Neural progenitor cell (in vitro differentiated cells): Measurements from ENCODE around the gene PLD5. TPM values are rescaled to one million over a fixed set of nuclear protein-coding genes. Genes with fewer than 3 reads are reported as not detected.
"Not testable (repeated sequence)": the region's sequence is repeated elsewhere in the genome, so short reads cannot be mapped to it uniquely, and the experiment has no call there.

Source experiments
- DNase-seq: peaks from one replicate; pipeline ENCODE4 v3.0.0-alpha.2; 2016; ENCODE audit warnings: low spot score
- H2AFZ ChIP-seq: fragments of 200-600 bp; sonication (generic); replicated peaks from 2 replicates; pipeline ENCODE4 v1.6.1; 2016; ENCODE audit warnings: antibody characterized with exemption
- H3F3A ChIP-seq: fragments of 200-600 bp; sonication (generic); 2 replicates; pipeline ENCODE4 v1.6.1; 2016; ENCODE audit warnings: antibody characterized with exemption, low read depth
- H3K27ac ChIP-seq: fragments of 200-600 bp; sonication (generic); 2 replicates; pipeline ENCODE4 v1.5.1; 2016; ENCODE audit warnings: mild to moderate bottlenecking
- H3K27me3 ChIP-seq: fragments of 200-600 bp; sonication (generic); 2 replicates; pipeline ENCODE4 v1.6.1; 2016; ENCODE audit warnings: mild to moderate bottlenecking, moderate library complexity
- H3K36me3 ChIP-seq: fragments of 200-600 bp; sonication (generic); 2 replicates; pipeline ENCODE4 v1.5.1; 2016
- H3K4me1 ChIP-seq: fragments of 200-600 bp; sonication (generic); 2 replicates; pipeline ENCODE4 v1.6.1; 2016; ENCODE audit warnings: mixed run types
- H3K4me2 ChIP-seq: fragments of 200-600 bp; sonication (generic); 2 replicates; pipeline ENCODE4 v1.6.1; 2016
- H3K4me3 ChIP-seq: fragments of 200-600 bp; sonication (generic); 2 replicates; pipeline ENCODE4 v1.5.1; 2016
- H3K79me2 ChIP-seq: fragments of 200-600 bp; sonication (generic); 2 replicates; pipeline ENCODE4 v1.6.1; 2016; ENCODE audit warnings: low read depth
- H3K9ac ChIP-seq: fragments of 200-600 bp; sonication (generic); 2 replicates; pipeline ENCODE4 v1.6.1; 2016
- H3K9me3 ChIP-seq: fragments of 200-600 bp; sonication (generic); 2 replicates; pipeline ENCODE4 v1.5.1; 2016; ENCODE audit warnings: low read depth
- H4K20me1 ChIP-seq: fragments of 200-600 bp; sonication (generic); 2 replicates; pipeline ENCODE4 v1.6.1; 2016; ENCODE audit warnings: low read depth
- H3K27ac Mint-ChIP-seq: 3 replicates; pipeline ENCODE4 v1.8.0; 2021; ENCODE audit warnings: mixed read lengths
- H3K27me3 Mint-ChIP-seq: 2 replicates; pipeline ENCODE4 v1.8.0; 2022; ENCODE audit warnings: low read depth, mild to moderate bottlenecking, inconsistent platforms, moderate library complexity, mixed read lengths; ENCODE audit not compliant: insufficient read depth
- H3K36me3 Mint-ChIP-seq: 3 replicates; pipeline ENCODE4 v1.8.0; 2021; ENCODE audit warnings: mixed read lengths
- H3K4me1 Mint-ChIP-seq: 3 replicates; pipeline ENCODE4 v1.8.0; 2021; ENCODE audit warnings: mixed read lengths
- H3K4me3 Mint-ChIP-seq: 3 replicates; pipeline ENCODE4 v1.8.0; 2021; ENCODE audit warnings: mild to moderate bottlenecking, moderate library complexity, mixed read lengths
- H3K9me3 Mint-ChIP-seq: 3 replicates; pipeline ENCODE4 v1.8.0; 2020; ENCODE audit warnings: mixed read lengths
- EZH2 ChIP-seq: fragments of 200-600 bp; sonication (generic); IDR thresholded peaks from 2 replicates; pipeline ENCODE4 v1.6.1; 2017; ENCODE audit warnings: antibody characterized with exemption, mild to moderate bottlenecking, moderate library complexity
- EZH2phosphoT487 ChIP-seq: fragments of 200-600 bp; sonication (generic); IDR thresholded peaks from 2 replicates; pipeline ENCODE4 v1.6.1; 2017; ENCODE audit warnings: antibody characterized with exemption
- total RNA-seq: library from RNA; depleted of rRNA; stranded (reverse); fragments of >200 nt; gene quantifications from 2 replicates; pipeline ENCODE4 v1.2.3, GENCODE V29; 2015; ENCODE audit warnings: low replicate concordance
- TF ChIP-seq, protein P1 (sequence below): fragments of 200-600 bp; sonication (generic); IDR thresholded peaks from 2 replicates; pipeline ENCODE4 v1.5.1; 2017; ENCODE audit warnings: antibody characterized with exemption, mild to moderate bottlenecking

The PLD5 gene
- total RNA-seq, 1 donor from 2014 or later: 1.8 TPM

DNA sequence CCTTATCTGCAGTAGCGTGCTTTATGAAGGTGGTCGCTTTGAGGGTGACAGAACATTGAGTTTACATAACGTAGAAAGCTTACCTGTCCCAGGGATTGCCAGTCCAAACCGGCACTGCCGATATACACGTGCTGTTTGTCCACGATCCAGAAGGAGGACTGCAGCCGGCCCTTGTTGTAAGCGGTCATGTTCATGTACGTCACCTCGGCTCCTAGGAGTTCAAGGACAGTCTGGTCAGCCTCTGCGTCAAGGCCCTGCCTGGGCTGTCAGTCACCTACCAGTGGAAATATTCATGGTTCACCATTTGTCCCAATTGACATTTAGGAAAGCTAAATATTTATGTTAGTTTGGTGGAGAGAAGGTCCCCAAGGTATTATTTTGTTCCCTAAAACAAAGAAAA lies 304.6 kb downstream of the PLD5 start:
- H3K27ac ChIP-seq: no peak overlapping the region
- H3K27me3 ChIP-seq: no peaks in the 10 kb centered on the region
- no peaks in the 10 kb centered on the region for H3K36me3 ChIP-seq
- H3K4me1 ChIP-seq: peaks cover 10% of the 10 kb centered on the region
- H3K9me3 ChIP-seq: no peaks in the 10 kb centered on the region
- peaks cover 31% of the 10 kb centered on the region for H3K9me3 Mint-ChIP-seq
- no peaks in the 10 kb centered on the region for H4K20me1 ChIP-seq
- TF ChIP-seq EZH2phosphoT487 (no peak), EZH2 (no peak)
- TF ChIP-seq, protein P1, sequence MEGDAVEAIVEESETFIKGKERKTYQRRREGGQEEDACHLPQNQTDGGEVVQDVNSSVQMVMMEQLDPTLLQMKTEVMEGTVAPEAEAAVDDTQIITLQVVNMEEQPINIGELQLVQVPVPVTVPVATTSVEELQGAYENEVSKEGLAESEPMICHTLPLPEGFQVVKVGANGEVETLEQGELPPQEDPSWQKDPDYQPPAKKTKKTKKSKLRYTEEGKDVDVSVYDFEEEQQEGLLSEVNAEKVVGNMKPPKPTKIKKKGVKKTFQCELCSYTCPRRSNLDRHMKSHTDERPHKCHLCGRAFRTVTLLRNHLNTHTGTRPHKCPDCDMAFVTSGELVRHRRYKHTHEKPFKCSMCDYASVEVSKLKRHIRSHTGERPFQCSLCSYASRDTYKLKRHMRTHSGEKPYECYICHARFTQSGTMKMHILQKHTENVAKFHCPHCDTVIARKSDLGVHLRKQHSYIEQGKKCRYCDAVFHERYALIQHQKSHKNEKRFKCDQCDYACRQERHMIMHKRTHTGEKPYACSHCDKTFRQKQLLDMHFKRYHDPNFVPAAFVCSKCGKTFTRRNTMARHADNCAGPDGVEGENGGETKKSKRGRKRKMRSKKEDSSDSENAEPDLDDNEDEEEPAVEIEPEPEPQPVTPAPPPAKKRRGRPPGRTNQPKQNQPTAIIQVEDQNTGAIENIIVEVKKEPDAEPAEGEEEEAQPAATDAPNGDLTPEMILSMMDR: no peak
- H3K4me1 Mint-ChIP-seq: peaks cover 10% of the 10 kb centered on the region
- H3K4me3 ChIP-seq: no peak overlapping the region
- H2AFZ ChIP-seq: no peak overlapping the region
- H3F3A ChIP-seq: no peaks in the 10 kb centered on the region
- no peak overlapping the region for H3K9ac ChIP-seq
- no peak overlapping the region for H3K27ac Mint-ChIP-seq
- H3K79me2 ChIP-seq: no peaks in the 10 kb centered on the region
- H3K4me2 ChIP-seq: no peak overlapping the region
- peaks cover 5% of the 10 kb centered on the region for H3K36me3 Mint-ChIP-seq
- DNase-seq: no peak
- no peak overlapping the region for H3K4me3 Mint-ChIP-seq
- peaks cover 9% of the 10 kb centered on the region for H3K27me3 Mint-ChIP-seq

- no peaks in the 10 kb centered on the region for H3F3A ChIP-seq
- peaks cover 5% of the 10 kb centered on the region for H3K4me1 ChIP-seq
- no peaks in the 10 kb centered on the region for H3K79me2 ChIP-seq
- DNase-seq: no peak
- no peak overlapping the region for H3K27ac ChIP-seq
- no peak overlapping the region for H2AFZ ChIP-seq
- H3K4me3 ChIP-seq: no peak overlapping the region
- peaks cover 5% of the 10 kb centered on the region for H3K36me3 Mint-ChIP-seq
- no peak overlapping the region for H3K9ac ChIP-seq
- H3K27me3 Mint-ChIP-seq: peaks cover 9% of the 10 kb centered on the region
- H3K4me2 ChIP-seq: no peak overlapping the region
- H3K4me3 Mint-ChIP-seq: no peak overlapping the region
- H3K36me3 ChIP-seq: no peaks in the 10 kb centered on the region
- TF ChIP-seq, protein P1: no peak
- TF ChIP-seq EZH2 (no peak), EZH2phosphoT487 (no peak)
- peaks cover 33% of the 10 kb centered on the region for H3K9me3 Mint-ChIP-seq
- no peak overlapping the region for H3K27ac Mint-ChIP-seq
- H3K9me3 ChIP-seq: no peaks in the 10 kb centered on the region
- no peaks in the 10 kb centered on the region for H4K20me1 ChIP-seq
- H3K27me3 ChIP-seq: no peaks in the 10 kb centered on the region
- peaks cover 5% of the 10 kb centered on the region for H3K4me1 Mint-ChIP-seq
These were observed 305.1 kb downstream of the PLD5 start for GRCh38 chr1:242219298-242219901.

DNA sequence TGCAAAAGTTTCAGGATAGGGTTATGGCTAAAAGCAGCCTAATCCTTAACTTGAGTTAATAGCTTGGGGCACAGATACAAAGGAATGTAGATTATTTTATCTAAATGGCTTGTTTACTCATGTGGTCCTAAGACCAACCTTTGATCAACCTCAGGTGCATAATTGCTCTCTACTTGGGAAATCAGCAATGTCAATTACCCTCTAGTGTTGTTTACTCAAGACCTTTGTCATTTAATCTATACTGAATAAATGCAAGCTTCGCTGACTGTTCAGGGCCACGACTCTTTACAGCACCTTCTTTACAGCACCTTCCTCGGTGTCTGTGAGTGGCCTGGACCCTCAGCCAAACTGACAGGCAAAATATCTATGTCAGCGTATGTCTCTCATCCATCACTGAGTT lies 308.1 kb downstream of the PLD5 start:
- Mint-ChIP-seq H3K4me3 (no peak overlapping the region), H3K27ac (no peak overlapping the region), H3K36me3 (peaks cover 7% of the 10 kb centered on the region), H3K9me3 (peaks cover 35% of the 10 kb centered on the region), H3K4me1 (peaks cover 26% of the 10 kb centered on the region), H3K27me3 (peaks cover 9% of the 10 kb centered on the region)
- peaks cover 22% of the 10 kb centered on the region for H3F3A ChIP-seq
- TF ChIP-seq EZH2: no peak
- no peak for TF ChIP-seq EZH2phosphoT487
- TF ChIP-seq, protein P1: no peak
- H3K4me3 ChIP-seq: no peak overlapping the region
- no peaks in the 10 kb centered on the region for H3K36me3 ChIP-seq
- H3K4me1 ChIP-seq: peaks cover 20% of the 10 kb centered on the region
- no peak overlapping the region for H3K27ac ChIP-seq
- no peaks in the 10 kb centered on the region for H4K20me1 ChIP-seq
- H3K4me2 ChIP-seq: no peak overlapping the region
- no peaks in the 10 kb centered on the region for H3K79me2 ChIP-seq
- no peak for DNase-seq
- no peaks in the 10 kb centered on the region for H3K27me3 ChIP-seq
- H2AFZ ChIP-seq: no peak overlapping the region
- no peak overlapping the region for H3K9ac ChIP-seq
- no peaks in the 10 kb centered on the region for H3K9me3 ChIP-seq

- not testable (repeated sequence) for H3K27me3 Mint-ChIP-seq, H3K9ac ChIP-seq, H3K27ac Mint-ChIP-seq, H3K79me2 ChIP-seq, H3K36me3 Mint-ChIP-seq, DNase-seq, H3K9me3 ChIP-seq, H2AFZ ChIP-seq, H3K4me3 ChIP-seq, H3K4me3 Mint-ChIP-seq, H3K27ac ChIP-seq, H3K36me3 ChIP-seq, H4K20me1 ChIP-seq, H3K4me2 ChIP-seq, H3K27me3 ChIP-seq
- H3K4me1 ChIP-seq: peaks cover 30% of the 10 kb centered on the region
- H3K9me3 Mint-ChIP-seq: peaks cover 35% of the 10 kb centered on the region
- H3F3A ChIP-seq: peaks cover 32% of the 10 kb centered on the region
- peaks cover 41% of the 10 kb centered on the region for H3K4me1 Mint-ChIP-seq
These were observed 310.0 kb downstream of the PLD5 start for GRCh38 chr1:242214455-242214854.

DNA sequence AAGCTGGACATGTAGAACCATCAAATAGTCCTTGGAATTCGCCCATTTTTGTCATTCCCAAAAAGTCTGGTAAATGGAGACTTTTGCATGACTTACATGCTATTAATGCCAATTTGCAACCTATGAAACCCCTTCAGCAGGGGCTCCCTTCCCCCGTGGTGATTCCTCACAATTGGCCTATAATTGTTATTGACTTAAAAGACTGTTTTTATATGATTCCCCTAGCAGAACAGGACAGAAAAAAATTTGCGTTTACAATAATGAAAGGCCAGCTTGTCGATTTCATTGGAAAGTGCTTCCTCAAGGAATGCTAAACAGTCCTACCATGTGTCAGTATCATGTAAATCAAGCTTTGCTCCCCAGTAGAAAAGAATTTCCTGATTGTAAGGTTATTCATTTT lies 311.5 kb downstream of the PLD5 start:
- H3K27me3 Mint-ChIP-seq, H3K4me3 ChIP-seq, H3K27me3 ChIP-seq, H3K27ac Mint-ChIP-seq, H3K79me2 ChIP-seq, H3K36me3 ChIP-seq, H3K4me2 ChIP-seq, H3K36me3 Mint-ChIP-seq, H3K4me3 Mint-ChIP-seq, H3K27ac ChIP-seq, DNase-seq, H3K9me3 ChIP-seq, H3K9ac ChIP-seq, H4K20me1 ChIP-seq: not testable (repeated sequence)
- peaks cover 35% of the 10 kb centered on the region for H3K9me3 Mint-ChIP-seq
- Histone ChIP-seq H3K4me1 (peaks cover 41% of the 10 kb centered on the region), H3F3A (peaks cover 40% of the 10 kb centered on the region), H2AFZ (peak overlapping the region; percentile 19)
- H3K4me1 Mint-ChIP-seq: peaks cover 56% of the 10 kb centered on the region
